ENCODE measurements around the gene SLC7A9. TPM values are rescaled to one million over a fixed set of nuclear protein-coding genes. Genes with fewer than 3 reads are reported as not detected.

Gene SLC7A9
- total RNA-seq, 1 donor from 2014 or later: 0.64 TPM

GRCh38 chr19:32810452-32810851, 59.1 kb downstream of the SLC7A9 start:
- no peak for DNase-seq
- H3K4me1 Mint-ChIP-seq (ENCODE audit: low read depth, unreplicated experiment): no peaks in the 10 kb centered on the region
- no peaks in the 10 kb centered on the region for H3K27me3 Mint-ChIP-seq (ENCODE audit: unreplicated experiment)
- TF ChIP-seq, protein P1, sequence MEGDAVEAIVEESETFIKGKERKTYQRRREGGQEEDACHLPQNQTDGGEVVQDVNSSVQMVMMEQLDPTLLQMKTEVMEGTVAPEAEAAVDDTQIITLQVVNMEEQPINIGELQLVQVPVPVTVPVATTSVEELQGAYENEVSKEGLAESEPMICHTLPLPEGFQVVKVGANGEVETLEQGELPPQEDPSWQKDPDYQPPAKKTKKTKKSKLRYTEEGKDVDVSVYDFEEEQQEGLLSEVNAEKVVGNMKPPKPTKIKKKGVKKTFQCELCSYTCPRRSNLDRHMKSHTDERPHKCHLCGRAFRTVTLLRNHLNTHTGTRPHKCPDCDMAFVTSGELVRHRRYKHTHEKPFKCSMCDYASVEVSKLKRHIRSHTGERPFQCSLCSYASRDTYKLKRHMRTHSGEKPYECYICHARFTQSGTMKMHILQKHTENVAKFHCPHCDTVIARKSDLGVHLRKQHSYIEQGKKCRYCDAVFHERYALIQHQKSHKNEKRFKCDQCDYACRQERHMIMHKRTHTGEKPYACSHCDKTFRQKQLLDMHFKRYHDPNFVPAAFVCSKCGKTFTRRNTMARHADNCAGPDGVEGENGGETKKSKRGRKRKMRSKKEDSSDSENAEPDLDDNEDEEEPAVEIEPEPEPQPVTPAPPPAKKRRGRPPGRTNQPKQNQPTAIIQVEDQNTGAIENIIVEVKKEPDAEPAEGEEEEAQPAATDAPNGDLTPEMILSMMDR (IDR thresholded peaks at IDR 0.05; ENCODE audit: partially characterized antibody, unreplicated experiment): no peak
- no peaks in the 10 kb centered on the region for H3K36me3 Mint-ChIP-seq (ENCODE audit: unreplicated experiment)
- H3K4me3 Mint-ChIP-seq (ENCODE audit: unreplicated experiment): no peak overlapping the region
- H3K9me3 Mint-ChIP-seq (ENCODE audit: unreplicated experiment): no peaks in the 10 kb centered on the region
- no peak overlapping the region for H3K27ac Mint-ChIP-seq (ENCODE audit: unreplicated experiment)

GRCh38 chr19:32809754-32810153, 59.8 kb downstream of the SLC7A9 start:
- TF ChIP-seq, protein P1 (IDR thresholded peaks at IDR 0.05; ENCODE audit: partially characterized antibody, unreplicated experiment): no peak
- no peaks in the 10 kb centered on the region for H3K36me3 Mint-ChIP-seq (ENCODE audit: unreplicated experiment)
- H3K4me1 Mint-ChIP-seq (ENCODE audit: low read depth, unreplicated experiment): no peaks in the 10 kb centered on the region
- no peak overlapping the region for H3K4me3 Mint-ChIP-seq (ENCODE audit: unreplicated experiment)
- H3K27ac Mint-ChIP-seq (ENCODE audit: unreplicated experiment): no peak overlapping the region
- H3K9me3 Mint-ChIP-seq (ENCODE audit: unreplicated experiment): no peaks in the 10 kb centered on the region
- no peaks in the 10 kb centered on the region for H3K27me3 Mint-ChIP-seq (ENCODE audit: unreplicated experiment)
- DNase-seq: no peak

GRCh38 chr19:32809254-32809653, 60.3 kb downstream of the SLC7A9 start:
- Mint-ChIP-seq H3K27ac (ENCODE audit: unreplicated experiment) (no peak overlapping the region), H3K36me3 (ENCODE audit: unreplicated experiment) (no peaks in the 10 kb centered on the region), H3K9me3 (ENCODE audit: unreplicated experiment) (no peaks in the 10 kb centered on the region), H3K4me1 (ENCODE audit: low read depth, unreplicated experiment) (no peaks in the 10 kb centered on the region), H3K27me3 (ENCODE audit: unreplicated experiment) (no peaks in the 10 kb centered on the region), H3K4me3 (ENCODE audit: unreplicated experiment) (no peak overlapping the region)
- TF ChIP-seq, protein P1 (IDR thresholded peaks at IDR 0.05; ENCODE audit: partially characterized antibody, unreplicated experiment): no peak
- no peak for DNase-seq

GRCh38 chr19:32808236-32808635, 61.3 kb downstream of the SLC7A9 start:
- H3K27me3 Mint-ChIP-seq (ENCODE audit: unreplicated experiment): no peaks in the 10 kb centered on the region
- H3K9me3 Mint-ChIP-seq (ENCODE audit: unreplicated experiment): no peaks in the 10 kb centered on the region
- H3K27ac Mint-ChIP-seq (ENCODE audit: unreplicated experiment): no peak overlapping the region
- no peaks in the 10 kb centered on the region for H3K4me1 Mint-ChIP-seq (ENCODE audit: low read depth, unreplicated experiment)
- no peak for DNase-seq
- H3K4me3 Mint-ChIP-seq (ENCODE audit: unreplicated experiment): no peak overlapping the region
- TF ChIP-seq, protein P1 (IDR thresholded peaks at IDR 0.05; ENCODE audit: partially characterized antibody, unreplicated experiment): no peak
- no peaks in the 10 kb centered on the region for H3K36me3 Mint-ChIP-seq (ENCODE audit: unreplicated experiment)

GRCh38 chr19:32802840-32803239, 66.7 kb downstream of the SLC7A9 start:
- no peaks in the 10 kb centered on the region for H3K4me1 Mint-ChIP-seq (ENCODE audit: low read depth, unreplicated experiment)
- TF ChIP-seq, protein P1 (IDR thresholded peaks at IDR 0.05; ENCODE audit: partially characterized antibody, unreplicated experiment): no peak
- H3K36me3 Mint-ChIP-seq (ENCODE audit: unreplicated experiment): no peaks in the 10 kb centered on the region
- H3K4me3 Mint-ChIP-seq (ENCODE audit: unreplicated experiment): no peak overlapping the region
- H3K27me3 Mint-ChIP-seq (ENCODE audit: unreplicated experiment): peaks cover 2% of the 10 kb centered on the region
- no peaks in the 10 kb centered on the region for H3K9me3 Mint-ChIP-seq (ENCODE audit: unreplicated experiment)
- DNase-seq: no peak
- no peak overlapping the region for H3K27ac Mint-ChIP-seq (ENCODE audit: unreplicated experiment)
